ENCODE measurements around the gene ZNF282. TPM values are rescaled to one million over a fixed set of nuclear protein-coding genes. Genes with fewer than 3 reads are reported as not detected.
A peak's percentile ranks its signal among the peaks of the same experiment; 100 is the strongest.

Gene ZNF282
- total RNA-seq, 1 donor from 2014 or later, result 23.2 TPM

DNA sequence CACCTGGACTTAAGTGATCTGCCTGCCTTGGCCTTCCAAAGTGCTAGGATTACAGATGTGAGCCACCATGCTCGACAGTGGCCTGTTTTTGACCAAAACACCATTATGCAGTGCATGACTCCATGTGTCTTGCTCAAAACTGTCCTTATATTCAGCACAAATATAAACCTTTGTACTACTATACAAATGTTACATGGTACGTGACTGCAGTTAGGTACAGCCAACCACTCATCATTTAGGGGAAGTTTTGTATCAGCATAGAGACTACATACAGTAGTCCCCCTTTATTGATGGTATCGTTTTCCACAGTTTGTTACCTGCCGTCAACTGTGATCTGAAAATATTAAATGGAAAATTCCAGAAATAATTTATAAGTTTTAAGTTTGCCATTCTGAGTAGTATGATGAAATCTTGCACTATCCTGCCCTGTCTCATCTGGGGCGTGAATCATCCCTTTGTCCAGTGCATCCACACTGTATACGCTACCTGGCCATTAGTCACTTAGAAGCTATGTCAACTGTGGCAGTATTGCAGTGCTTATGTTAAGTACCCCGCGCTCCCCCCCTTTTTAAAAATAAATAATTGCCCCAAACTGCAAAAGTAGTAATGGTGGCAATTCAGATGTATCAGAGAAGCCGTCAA, 23.3 kb upstream of the ZNF282 start:
- TF ChIP-seq, protein P1, sequence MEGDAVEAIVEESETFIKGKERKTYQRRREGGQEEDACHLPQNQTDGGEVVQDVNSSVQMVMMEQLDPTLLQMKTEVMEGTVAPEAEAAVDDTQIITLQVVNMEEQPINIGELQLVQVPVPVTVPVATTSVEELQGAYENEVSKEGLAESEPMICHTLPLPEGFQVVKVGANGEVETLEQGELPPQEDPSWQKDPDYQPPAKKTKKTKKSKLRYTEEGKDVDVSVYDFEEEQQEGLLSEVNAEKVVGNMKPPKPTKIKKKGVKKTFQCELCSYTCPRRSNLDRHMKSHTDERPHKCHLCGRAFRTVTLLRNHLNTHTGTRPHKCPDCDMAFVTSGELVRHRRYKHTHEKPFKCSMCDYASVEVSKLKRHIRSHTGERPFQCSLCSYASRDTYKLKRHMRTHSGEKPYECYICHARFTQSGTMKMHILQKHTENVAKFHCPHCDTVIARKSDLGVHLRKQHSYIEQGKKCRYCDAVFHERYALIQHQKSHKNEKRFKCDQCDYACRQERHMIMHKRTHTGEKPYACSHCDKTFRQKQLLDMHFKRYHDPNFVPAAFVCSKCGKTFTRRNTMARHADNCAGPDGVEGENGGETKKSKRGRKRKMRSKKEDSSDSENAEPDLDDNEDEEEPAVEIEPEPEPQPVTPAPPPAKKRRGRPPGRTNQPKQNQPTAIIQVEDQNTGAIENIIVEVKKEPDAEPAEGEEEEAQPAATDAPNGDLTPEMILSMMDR (IDR thresholded peaks at IDR 0.05; ENCODE audit: insufficient read depth, low read length, severe bottlenecking), result no peak
- no peak overlapping the region for H3K4me3 ChIP-seq (ENCODE audit: low read depth, low read length)
- DNase-seq (ENCODE audit: low read depth), result peak; percentile 93
- H3K27me3 ChIP-seq (ENCODE audit: control insufficient read depth, insufficient read depth, low read length), result no peaks in the 10 kb centered on the region
- H3K36me3 ChIP-seq (ENCODE audit: control insufficient read depth, insufficient read depth, low read length), result peaks cover 13% of the 10 kb centered on the region
- FAIRE-seq, result no peak

DNA sequence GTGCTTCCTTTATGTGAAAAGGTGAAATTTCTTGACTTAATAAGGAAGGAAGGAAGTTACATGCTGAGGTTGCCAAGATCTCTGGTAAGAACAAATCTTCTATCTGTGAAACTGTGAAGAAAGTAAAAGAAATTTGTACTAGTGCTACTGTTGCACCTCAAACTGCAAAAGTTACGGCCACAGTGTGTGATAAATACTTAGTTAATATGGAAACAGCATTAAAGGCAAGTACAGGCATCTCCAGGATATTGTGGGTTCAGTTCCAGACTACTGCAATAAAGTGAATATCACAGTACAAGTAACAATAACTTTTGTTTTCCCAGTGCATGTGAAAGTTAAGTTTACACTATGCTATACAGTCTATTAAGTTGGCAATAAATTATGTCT, 22.8 kb upstream of the ZNF282 start:
- peaks cover 13% of the 10 kb centered on the region for H3K36me3 ChIP-seq (ENCODE audit: control insufficient read depth, insufficient read depth, low read length)
- TF ChIP-seq, protein P1 (IDR thresholded peaks at IDR 0.05; ENCODE audit: insufficient read depth, low read length, severe bottlenecking), result no peak
- no peak overlapping the region for H3K4me3 ChIP-seq (ENCODE audit: low read depth, low read length)
- DNase-seq (ENCODE audit: low read depth), result no peak
- no peak for FAIRE-seq
- H3K27me3 ChIP-seq (ENCODE audit: control insufficient read depth, insufficient read depth, low read length), result no peaks in the 10 kb centered on the region

DNA sequence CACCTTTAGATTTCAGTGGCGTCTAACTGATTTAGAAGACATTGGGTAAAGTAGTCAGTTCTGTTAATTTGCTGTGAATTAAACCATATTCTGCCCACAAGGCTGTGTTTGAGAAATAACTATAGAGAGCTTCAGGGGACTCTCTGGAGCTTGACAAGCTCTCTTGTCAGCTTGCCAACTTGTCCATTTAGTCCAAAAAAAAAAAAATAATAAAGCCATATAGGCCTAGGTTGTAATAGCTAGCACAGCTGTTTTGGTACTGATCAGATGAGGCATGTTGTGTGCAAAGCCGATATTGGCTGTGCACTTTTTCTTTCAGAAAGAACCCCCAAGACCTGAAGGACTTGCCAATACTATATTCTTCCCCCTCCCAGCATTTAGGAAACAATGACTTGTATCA, 20.2 kb upstream of the ZNF282 start:
- DNase-seq (ENCODE audit: low read depth), result no peak
- Histone ChIP-seq H3K4me3 (ENCODE audit: low read depth, low read length) (no peak overlapping the region), H3K36me3 (ENCODE audit: control insufficient read depth, insufficient read depth, low read length) (peaks cover 15% of the 10 kb centered on the region), H3K27me3 (ENCODE audit: control insufficient read depth, insufficient read depth, low read length) (no peaks in the 10 kb centered on the region)
- no peak for FAIRE-seq
- TF ChIP-seq, protein P1 (IDR thresholded peaks at IDR 0.05; ENCODE audit: insufficient read depth, low read length, severe bottlenecking), result no peak

DNA sequence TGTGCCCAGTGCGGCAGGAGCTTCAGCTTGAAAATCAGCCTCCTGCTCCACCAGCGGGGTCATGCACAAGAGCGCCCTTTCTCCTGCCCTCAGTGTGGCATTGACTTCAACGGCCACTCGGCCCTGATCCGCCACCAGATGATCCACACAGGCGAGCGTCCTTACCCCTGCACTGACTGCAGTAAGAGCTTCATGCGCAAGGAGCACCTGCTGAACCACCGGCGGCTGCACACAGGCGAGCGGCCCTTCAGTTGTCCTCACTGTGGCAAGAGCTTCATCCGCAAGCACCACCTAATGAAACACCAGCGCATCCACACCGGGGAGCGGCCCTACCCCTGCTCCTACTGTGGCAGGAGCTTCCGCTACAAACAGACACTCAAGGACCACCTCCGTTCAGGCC, 16.1 kb upstream of the ZNF282 start:
- DNase-seq (ENCODE audit: low read depth) (no peak), FAIRE-seq (no peak)
- Histone ChIP-seq H3K36me3 (ENCODE audit: control insufficient read depth, insufficient read depth, low read length) (peaks cover 15% of the 10 kb centered on the region), H3K27me3 (ENCODE audit: control insufficient read depth, insufficient read depth, low read length) (no peaks in the 10 kb centered on the region), H3K4me3 (ENCODE audit: low read depth, low read length) (no peak overlapping the region)
- TF ChIP-seq, protein P1 (IDR thresholded peaks at IDR 0.05; ENCODE audit: insufficient read depth, low read length, severe bottlenecking), result no peak

DNA sequence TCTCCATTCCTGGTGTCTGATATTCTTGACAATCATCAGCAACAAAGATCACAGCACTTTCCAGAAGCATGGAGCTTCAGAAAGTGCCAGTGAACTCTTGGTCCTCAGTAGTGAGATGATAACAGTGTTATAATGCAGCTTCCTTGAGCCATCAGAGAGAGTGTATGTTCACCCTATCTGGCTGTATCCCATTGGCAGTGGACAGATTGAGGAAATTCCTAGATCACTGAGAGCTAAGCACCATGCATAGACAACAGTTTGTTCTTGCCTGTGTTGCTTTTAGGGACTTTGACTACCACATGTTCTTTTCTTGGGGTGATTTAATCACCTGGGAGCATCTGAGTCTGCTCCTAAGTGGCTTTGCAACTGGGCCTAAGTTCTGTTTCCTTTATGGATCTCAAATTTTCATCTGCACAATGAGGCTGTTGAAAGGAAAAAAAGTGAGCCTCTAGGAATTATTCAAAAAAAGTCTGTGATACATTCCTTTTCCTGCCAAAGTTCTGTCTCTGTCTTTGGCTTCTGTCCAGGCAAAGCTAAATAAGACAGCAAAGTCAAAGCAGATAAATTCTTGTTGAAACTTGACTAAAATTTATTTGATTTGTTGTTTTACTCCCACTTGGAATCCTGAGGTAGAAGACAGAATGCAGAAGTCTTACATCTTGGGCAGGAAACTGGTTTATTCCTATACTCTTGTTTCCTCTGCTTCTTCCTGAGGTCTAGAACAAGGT, 14.5 kb upstream of the ZNF282 start:
- FAIRE-seq (no peak), DNase-seq (ENCODE audit: low read depth) (peak; percentile 74)
- Histone ChIP-seq H3K27me3 (ENCODE audit: control insufficient read depth, insufficient read depth, low read length) (no peaks in the 10 kb centered on the region), H3K4me3 (ENCODE audit: low read depth, low read length) (no peak overlapping the region), H3K36me3 (ENCODE audit: control insufficient read depth, insufficient read depth, low read length) (peaks cover 12% of the 10 kb centered on the region)
- TF ChIP-seq, protein P1 (IDR thresholded peaks at IDR 0.05; ENCODE audit: insufficient read depth, low read length, severe bottlenecking), result no peak
